Activated CD8-positive, alpha-beta memory T cell treated with anti-CD3 and anti-CD28 coated beads, Interleukin-2, amount 10 ng/mL, durations not matched to agents 7 days and 5 days (primary cell): ENCODE measurements around the gene ENO1. TPM values are rescaled to one million over a fixed set of nuclear protein-coding genes. Genes with fewer than 3 reads are reported as not detected.
"Not testable (repeated sequence)": the region's sequence is repeated elsewhere in the genome, so short reads cannot be mapped to it uniquely, and the experiment has no call there.

Source experiments
- ATAC-seq: fragments of 150-1000 bp; cut with Tn5 transposase; one replicate; pipeline ENCODE4 v1.10.0; 2021; ENCODE audit warnings: moderate library complexity
- CTCF ChIA-PET: fragments of 350-600 bp; sonication (Branson Sonifier 250); formaldehyde crosslinking; loops from one replicate; lab custom pipeline; 2021; ENCODE audit warnings: antibody characterized with exemption; lab: Charles Lee
- DNase-seq: peaks from one replicate; pipeline ENCODE4 v3.0.0-alpha.2; 2020
- H3K27ac Mint-ChIP-seq: one replicate; pipeline ENCODE4 v1.8.0; 2021; ENCODE audit warnings: mild to moderate bottlenecking, mixed read lengths
- H3K27me3 Mint-ChIP-seq: one replicate; pipeline ENCODE4 v1.8.0; 2021; ENCODE audit warnings: mixed read lengths
- H3K36me3 Mint-ChIP-seq: one replicate; pipeline ENCODE4 v1.8.0; 2021; ENCODE audit warnings: mild to moderate bottlenecking, mixed read lengths
- H3K4me1 Mint-ChIP-seq: one replicate; pipeline ENCODE4 v1.8.0; 2021; ENCODE audit warnings: mixed read lengths
- H3K4me3 Mint-ChIP-seq: one replicate; pipeline ENCODE4 v1.8.0; 2021; ENCODE audit warnings: mild to moderate bottlenecking, moderate library complexity, mixed read lengths
- H3K9me3 Mint-ChIP-seq: one replicate; pipeline ENCODE4 v1.8.0; 2022; ENCODE audit warnings: low read depth, mixed read lengths
- total RNA-seq, 2 experiments: library from RNA; stranded (reverse); gene quantifications; one replicate each; pipeline ENCODE4 v1.2.3, GENCODE V29; 2021

Gene ENO1
- total RNA-seq, 2 experiments from 2014 or later: 2,070 to 2,300 TPM

DNA sequence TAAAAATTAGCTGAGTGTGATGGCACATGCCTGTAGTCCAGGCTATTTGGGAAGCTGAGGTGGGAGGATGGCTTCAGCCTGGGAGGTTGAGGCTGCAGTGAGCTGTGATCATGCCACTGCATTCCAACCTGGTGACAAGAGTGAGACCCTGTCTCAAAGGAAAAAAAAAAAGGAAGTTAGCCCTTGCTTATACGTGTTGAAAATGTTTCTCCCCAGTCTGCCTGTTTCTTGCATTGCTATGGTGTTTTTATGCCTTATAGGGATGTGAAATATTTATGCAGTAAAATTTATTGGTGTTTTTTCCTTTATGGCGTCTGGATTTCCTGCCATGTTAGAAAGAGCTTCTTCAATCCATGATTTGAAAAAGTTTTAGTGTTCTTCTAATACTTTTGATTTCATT is 57.4 kb downstream of the ENO1 start:
- DNase-seq (peak; percentile 3), ATAC-seq (no peak)
- Mint-ChIP-seq H3K4me1 (peaks cover 13% of the 10 kb centered on the region), H3K36me3 (peaks cover 2% of the 10 kb centered on the region), H3K9me3 (no peaks in the 10 kb centered on the region), H3K27me3 (peaks cover 20% of the 10 kb centered on the region), H3K4me3 (no peak overlapping the region), H3K27ac (no peak overlapping the region)
- CTCF ChIA-PET: interaction anchor here (0.9 to 3.7 kb wide), 4 partner anchors 9 to 184 kb away, joined by 4 to 17 read pairs (median 6); no protein-coding TSS in a partner anchor

DNA sequence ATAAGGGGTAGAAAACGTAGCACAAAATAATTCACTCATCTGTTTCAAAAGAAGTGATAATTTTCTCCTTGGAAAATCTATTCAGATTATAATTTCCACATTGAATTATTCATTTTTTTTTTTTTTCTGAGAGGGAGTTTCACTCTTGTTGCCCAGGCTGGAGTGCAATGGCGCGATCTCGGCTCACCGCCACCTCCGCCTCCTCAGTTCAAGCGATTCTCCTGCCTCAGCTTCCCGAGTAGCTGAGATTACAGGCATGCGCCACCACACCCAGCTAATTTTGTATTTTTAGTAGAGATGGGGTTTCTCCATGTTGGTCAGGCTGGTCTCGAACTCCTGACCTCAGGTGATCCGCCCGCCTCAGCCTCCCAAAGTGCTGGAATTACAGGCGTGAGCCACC is 59.7 kb downstream of the ENO1 start:
- Mint-ChIP-seq H3K27me3 (peaks cover 16% of the 10 kb centered on the region), H3K4me1 (peaks cover 36% of the 10 kb centered on the region)
- H3K4me3 Mint-ChIP-seq, H3K27ac Mint-ChIP-seq, H3K9me3 Mint-ChIP-seq, ATAC-seq, H3K36me3 Mint-ChIP-seq, CTCF ChIA-PET: not testable (repeated sequence)
- peak; percentile 38 for DNase-seq

DNA sequence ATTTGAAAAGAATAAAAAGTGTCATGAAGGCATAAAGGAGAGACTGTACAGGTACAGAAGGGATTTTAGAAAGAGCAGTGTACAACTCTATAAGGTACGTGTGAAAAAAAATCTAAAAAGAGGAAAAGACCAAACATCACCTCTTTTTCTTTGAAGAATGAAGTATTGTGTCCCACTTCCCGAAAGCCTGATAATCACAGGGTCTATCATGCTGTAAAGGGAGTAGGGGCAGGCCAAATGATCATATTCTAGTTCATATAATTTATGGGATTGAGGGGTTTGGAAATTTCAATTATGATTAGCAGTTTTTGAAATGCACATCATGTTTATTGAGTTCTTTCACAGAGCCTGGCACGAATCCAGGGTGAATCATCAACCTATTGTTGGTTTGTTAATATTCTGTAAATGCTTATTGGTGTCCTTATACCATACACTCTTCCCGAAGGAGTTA is 60.1 kb downstream of the ENO1 start:
- Mint-ChIP-seq H3K4me3 (peak overlapping the region; percentile 86), H3K27me3 (peaks cover 14% of the 10 kb centered on the region), H3K27ac (peak overlapping the region; percentile 87), H3K36me3 (peaks cover 2% of the 10 kb centered on the region), H3K4me1 (peaks cover 38% of the 10 kb centered on the region), H3K9me3 (no peaks in the 10 kb centered on the region)
- peak; percentile 34 for DNase-seq
- CTCF ChIA-PET: no interaction called here
- no peak for ATAC-seq

DNA sequence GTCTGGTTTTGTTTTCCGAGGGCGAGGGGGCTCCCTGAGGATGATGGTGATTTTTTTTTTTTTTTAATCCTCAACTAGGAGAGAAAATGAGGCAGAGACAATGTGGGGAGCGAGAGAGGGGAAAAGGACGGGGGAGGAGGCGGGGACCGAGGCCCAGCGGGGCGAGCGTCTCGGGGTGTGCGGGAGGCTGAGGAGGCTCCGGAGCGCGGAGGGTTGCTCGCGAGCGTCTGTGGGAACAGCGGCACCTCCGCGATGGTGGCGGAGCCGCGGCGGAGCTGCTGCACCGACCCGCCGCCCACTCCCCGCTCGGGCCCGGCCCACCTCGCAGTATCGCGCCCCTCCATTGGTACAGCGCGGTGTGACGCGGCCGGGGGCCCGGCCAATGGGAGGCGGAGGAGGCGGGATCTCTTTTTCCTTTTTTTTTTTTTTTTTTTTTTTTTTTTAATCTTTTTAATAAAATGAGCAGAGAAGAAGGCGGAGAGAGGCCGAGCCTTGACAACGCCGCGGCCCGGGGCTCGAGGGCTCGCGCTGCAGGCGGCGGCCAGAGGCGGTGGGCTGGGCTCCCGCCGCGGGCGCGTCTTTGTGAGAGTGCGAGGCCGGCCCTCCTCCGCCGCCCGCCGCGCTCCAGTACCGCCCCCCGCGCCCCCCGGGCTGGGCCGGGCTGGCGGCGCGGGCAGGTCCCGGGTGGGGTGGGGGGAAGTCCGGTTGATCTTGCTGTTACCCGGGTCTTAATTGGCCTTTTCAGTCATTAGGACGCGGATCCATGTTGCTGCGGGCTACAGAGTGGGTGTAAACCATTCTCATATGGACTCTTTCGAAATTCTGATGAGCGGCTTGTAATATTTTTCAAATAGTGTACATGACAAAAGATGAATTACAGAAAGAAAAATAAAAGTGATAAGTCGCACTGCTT is 60.8 kb downstream of the ENO1 start, which contains the start of gene RERE:
RERE (minus strand) TSS at position 229 of the 913 bp plus-strand sequence.
- Mint-ChIP-seq H3K27me3 (peaks cover 13% of the 10 kb centered on the region), H3K9me3 (no peaks in the 10 kb centered on the region), H3K36me3 (peaks cover 2% of the 10 kb centered on the region), H3K27ac (peak within 1 kb of the TSS; percentile 87), H3K4me3 (peak within 1 kb of the TSS; percentile 91), H3K4me1 (peaks cover 42% of the 10 kb centered on the region)
- ATAC-seq: peak; percentile 96
- CTCF ChIA-PET: interaction anchor here (0.6 to 3.0 kb wide), 3 partner anchors 17 to 91 kb away, joined by 3 to 17 read pairs (median 4); no protein-coding TSS in a partner anchor
- DNase-seq: peak; percentile 95

DNA sequence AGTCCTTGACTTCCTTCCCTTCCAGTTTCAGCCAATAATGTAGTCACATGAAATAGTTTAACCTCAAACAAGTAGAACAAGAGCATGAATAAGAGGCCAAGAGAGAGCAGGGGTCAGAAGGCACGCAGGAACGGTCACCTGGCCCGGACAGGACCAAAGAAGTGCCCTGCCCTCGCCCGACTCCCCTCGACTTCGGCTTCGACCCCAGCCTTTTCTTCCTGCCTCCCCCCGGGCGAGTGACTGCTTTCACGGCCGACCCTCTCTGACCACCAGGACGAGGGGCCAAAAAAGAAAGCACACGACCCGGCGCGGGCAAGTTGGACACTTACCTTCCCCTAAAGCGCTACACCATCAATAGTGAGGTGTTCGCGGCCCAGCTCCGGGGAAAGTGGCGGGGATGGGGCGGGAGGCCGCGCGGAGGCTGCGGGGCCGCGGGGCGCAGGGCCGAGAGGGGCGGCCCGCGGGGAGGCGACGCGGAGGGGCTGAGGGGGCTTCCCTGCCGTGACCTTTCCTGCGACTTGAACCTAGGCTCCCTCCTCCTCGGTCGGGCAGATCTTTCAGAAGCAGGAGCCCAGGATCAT is 61.6 kb downstream of the ENO1 start:
- ATAC-seq: peak; percentile 24
- peaks cover 44% of the 10 kb centered on the region for H3K4me1 Mint-ChIP-seq
- H3K27me3 Mint-ChIP-seq: peaks cover 11% of the 10 kb centered on the region
- CTCF ChIA-PET: interaction anchor here (0.6 to 3.0 kb wide), 6 partner anchors 32 to 294 kb away, joined by 3 to 17 read pairs (median 4); no protein-coding TSS in a partner anchor
- H3K27ac Mint-ChIP-seq: peak overlapping the region; percentile 86
- H3K36me3 Mint-ChIP-seq: peaks cover 2% of the 10 kb centered on the region
- no peaks in the 10 kb centered on the region for H3K9me3 Mint-ChIP-seq
- peak; percentile 50 for DNase-seq
- H3K4me3 Mint-ChIP-seq: peak overlapping the region; percentile 91

DNA sequence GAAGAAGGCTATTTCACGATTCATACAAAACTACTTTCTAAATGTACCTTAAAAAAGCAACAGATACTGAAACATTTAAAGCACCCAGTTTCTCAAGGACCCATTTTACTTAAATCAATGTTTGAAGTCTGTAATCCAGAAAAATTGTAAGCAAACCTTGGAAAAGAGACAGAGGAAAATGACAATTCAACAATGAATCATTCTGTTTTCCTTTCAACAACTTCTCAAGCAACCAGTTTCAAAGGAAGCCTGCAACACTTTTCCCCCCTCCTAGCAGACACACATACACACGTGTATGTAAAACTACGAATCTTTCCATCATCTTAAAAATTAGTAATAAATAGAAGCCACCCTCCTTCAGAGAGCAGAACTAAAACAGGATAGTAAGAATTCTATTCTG is 62.2 kb downstream of the ENO1 start:
- DNase-seq (peak; percentile 7), ATAC-seq (no peak)
- Mint-ChIP-seq H3K27me3 (peaks cover 9% of the 10 kb centered on the region), H3K4me3 (peak overlapping the region; percentile 91), H3K4me1 (peaks cover 44% of the 10 kb centered on the region), H3K9me3 (no peaks in the 10 kb centered on the region), H3K27ac (peak overlapping the region; percentile 86), H3K36me3 (peaks cover 2% of the 10 kb centered on the region)
- CTCF ChIA-PET: interaction anchor here (0.8 to 3.0 kb wide), 4 partner anchors 33 to 295 kb away, joined by 3 to 17 read pairs (median 4); no protein-coding TSS in a partner anchor

DNA sequence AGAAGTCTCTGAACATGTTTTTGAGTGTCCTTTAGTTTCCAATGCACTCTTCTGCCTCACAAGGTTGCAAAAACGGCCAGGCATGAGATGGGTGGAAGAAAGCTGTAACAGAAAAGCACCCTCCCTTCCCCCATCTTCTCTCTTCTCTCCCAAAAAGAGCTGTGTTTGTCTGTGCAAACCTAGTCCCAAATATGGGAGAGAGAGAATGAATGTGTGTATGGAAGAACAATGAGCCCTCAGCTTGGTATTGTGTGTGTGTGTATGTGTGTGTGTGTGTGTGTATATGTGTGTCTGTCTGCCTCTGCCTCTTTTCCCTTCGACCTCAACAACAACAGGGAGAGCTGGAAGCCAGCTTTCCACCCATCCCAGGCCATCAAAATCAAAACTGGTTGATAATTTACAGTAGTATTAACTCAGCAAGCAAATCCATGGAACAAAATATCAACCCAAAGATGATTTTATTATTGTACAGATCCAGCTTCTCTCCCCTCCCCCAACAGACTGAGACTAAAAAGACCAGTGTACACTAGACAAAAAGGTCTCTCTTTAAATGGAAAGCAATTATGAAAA is 62.8 kb downstream of the ENO1 start:
- Mint-ChIP-seq H3K36me3 (peaks cover 2% of the 10 kb centered on the region), H3K4me3 (peak overlapping the region; percentile 91), H3K27ac (peak overlapping the region; percentile 5), H3K4me1 (peaks cover 44% of the 10 kb centered on the region), H3K9me3 (no peaks in the 10 kb centered on the region), H3K27me3 (peaks cover 6% of the 10 kb centered on the region)
- CTCF ChIA-PET: interaction anchor here (1.1 to 3.0 kb wide), 5 partner anchors 10 to 295 kb away, joined by 3 to 17 read pairs (median 5); no protein-coding TSS in a partner anchor
- ATAC-seq (no peak), DNase-seq (peak; percentile 34)

DNA sequence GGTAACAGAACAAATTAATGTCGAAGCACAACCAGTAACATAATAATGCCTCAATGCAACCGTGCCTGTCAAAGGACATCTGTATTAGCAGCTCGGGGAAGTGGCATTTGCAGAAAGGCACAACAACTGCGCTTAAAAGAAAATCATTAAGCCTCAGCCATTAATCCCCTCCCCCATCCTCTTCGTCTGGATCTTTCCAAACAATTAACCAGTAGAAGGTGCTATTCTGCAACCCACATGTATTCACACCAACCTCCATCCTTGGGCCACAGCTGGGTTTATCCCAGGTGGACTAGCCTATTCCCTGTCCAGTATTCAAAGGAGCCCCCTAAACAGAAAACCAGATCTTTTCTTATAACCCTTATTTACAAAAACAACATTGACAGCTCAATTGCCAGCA is 63.6 kb downstream of the ENO1 start:
- Mint-ChIP-seq H3K27me3 (peaks cover 3% of the 10 kb centered on the region), H3K4me3 (no peak overlapping the region), H3K4me1 (peaks cover 44% of the 10 kb centered on the region), H3K36me3 (peaks cover 2% of the 10 kb centered on the region), H3K27ac (no peak overlapping the region), H3K9me3 (no peaks in the 10 kb centered on the region)
- CTCF ChIA-PET: interaction anchor here (1.0 to 3.0 kb wide), 5 partner anchors 10 to 296 kb away, joined by 3 to 17 read pairs (median 4); no protein-coding TSS in a partner anchor
- DNase-seq: peak; percentile 36
- ATAC-seq: no peak

DNA sequence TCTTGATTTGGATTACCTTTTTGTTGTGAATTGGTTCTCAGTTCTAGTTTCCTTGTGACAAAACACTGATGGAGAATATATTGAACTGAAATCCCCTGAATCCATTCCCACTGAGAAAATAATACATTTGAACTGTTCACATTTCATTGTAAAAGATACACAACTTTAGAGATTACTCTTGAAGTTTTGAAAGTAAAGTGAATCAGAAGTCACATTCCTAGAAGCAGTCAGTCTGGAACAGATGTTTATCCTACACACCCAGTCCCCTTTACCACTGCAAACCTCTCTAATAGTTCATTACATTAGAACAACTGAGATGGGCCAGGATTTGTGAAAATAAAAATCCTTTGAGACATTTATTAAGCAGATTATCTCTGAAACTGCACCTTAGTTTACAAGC is 64.5 kb downstream of the ENO1 start:
- DNase-seq (no peak), ATAC-seq (no peak)
- CTCF ChIA-PET: interaction anchor here (0.6 kb wide), 1 partner anchor 145 kb away, joined by 3 read pairs; no protein-coding TSS in a partner anchor
- Mint-ChIP-seq H3K9me3 (no peaks in the 10 kb centered on the region), H3K27me3 (no peaks in the 10 kb centered on the region), H3K27ac (no peak overlapping the region), H3K4me1 (peaks cover 44% of the 10 kb centered on the region), H3K36me3 (peaks cover 2% of the 10 kb centered on the region), H3K4me3 (no peak overlapping the region)

DNA sequence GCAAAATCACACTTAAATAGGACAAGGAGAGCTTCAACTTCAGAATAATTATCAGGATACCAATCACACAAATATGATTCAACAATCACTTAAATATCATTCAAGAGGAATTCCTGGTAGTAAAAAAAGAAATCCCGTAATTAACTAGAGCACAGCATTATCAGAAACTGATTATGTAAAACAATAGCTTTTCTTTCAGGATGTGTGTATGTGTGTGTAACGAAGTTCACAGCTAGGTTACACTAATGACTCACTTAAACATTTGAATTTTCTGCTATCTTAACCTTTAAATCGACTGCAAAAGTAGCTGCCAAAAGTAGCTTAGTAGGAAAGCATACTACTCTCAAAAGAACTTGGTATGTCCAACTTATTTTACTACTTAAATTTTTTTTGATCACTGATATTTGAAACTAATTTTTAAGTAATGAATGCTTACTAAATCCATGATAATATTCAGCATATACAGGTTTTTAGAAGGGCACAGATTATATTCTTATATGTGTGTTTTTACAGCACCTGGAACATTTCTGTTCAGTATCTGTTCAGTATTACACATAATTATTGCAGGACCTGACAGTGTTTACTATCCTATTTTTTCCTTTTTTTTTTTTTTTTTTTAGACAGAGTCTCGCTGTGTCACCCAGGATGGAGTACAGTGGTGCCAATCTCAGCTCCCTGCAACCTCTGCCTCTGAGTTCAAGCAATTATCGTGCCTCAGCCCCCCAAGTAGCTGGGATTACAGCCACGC is 65.3 kb downstream of the ENO1 start:
- H3K4me1 Mint-ChIP-seq: peaks cover 40% of the 10 kb centered on the region
- CTCF ChIA-PET: interaction anchor here (0.6 to 2.6 kb wide), 3 partner anchors 36 to 144 kb away, joined by 3 to 11 read pairs (median 3); no protein-coding TSS in a partner anchor
- no peak for DNase-seq
- peaks cover 2% of the 10 kb centered on the region for H3K36me3 Mint-ChIP-seq
- no peak overlapping the region for H3K27ac Mint-ChIP-seq
- ATAC-seq: no peak
- H3K27me3 Mint-ChIP-seq: no peaks in the 10 kb centered on the region
- no peaks in the 10 kb centered on the region for H3K9me3 Mint-ChIP-seq
- H3K4me3 Mint-ChIP-seq: no peak overlapping the region

DNA sequence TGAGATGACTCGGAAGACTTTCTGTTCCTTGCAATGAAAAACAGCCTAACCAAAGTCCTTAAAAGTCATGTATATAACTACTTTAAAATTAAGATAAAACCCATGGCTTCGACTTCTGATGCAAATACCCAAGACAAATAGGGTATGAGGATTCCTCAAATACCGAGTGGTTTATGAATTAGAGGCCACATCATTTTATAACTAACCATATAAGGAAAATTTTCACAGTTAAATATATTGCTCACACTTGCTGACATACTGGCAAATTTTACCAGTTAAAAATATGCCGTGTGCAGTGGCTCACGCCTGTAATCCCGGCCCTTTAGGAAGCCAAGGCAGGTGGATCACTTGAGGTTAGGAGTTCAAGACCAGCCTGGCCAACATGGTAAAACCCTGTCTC is 66.4 kb downstream of the ENO1 start:
- Mint-ChIP-seq H3K4me3 (no peak overlapping the region), H3K27ac (no peak overlapping the region), H3K4me1 (peaks cover 38% of the 10 kb centered on the region), H3K27me3 (no peaks in the 10 kb centered on the region), H3K9me3 (no peaks in the 10 kb centered on the region), H3K36me3 (peaks cover 2% of the 10 kb centered on the region)
- CTCF ChIA-PET: interaction anchor here (2.6 kb wide), 1 partner anchor 37 kb away, joined by 11 read pairs; no protein-coding TSS in a partner anchor
- ATAC-seq (no peak), DNase-seq (no peak)
